Measurements from ENCODE around the gene TEX36. TPM values are rescaled to one million over a fixed set of nuclear protein-coding genes. Genes with fewer than 3 reads are reported as not detected.

The TEX36 gene
- total RNA-seq, 1 experiment from 2014 or later: not detected

DNA sequence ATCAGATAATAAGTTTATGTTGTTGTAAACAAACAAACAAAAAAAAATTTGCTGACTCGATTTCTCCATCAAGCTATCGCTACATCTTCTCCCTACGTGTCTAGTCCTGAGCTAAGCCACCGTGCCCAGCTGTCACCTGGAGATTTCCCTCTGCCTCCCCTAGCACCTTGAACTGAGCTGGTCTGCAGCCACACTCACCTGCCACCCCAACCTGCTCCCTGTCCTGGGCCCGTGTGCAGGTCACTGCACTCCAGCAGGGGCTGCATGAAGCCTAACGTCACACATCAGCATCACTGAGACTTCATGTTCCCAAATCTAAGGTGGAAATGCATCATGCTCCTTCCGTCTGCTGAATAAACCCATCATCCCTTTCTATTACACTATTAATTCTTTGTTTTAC is 44.4 kb downstream of the TEX36 start:
- Histone ChIP-seq H2AK5ac (ENCODE audit: insufficient read length, low read length) (no peak overlapping the region), H3K18ac (ENCODE audit: insufficient read length, low read depth, low read length) (no peak overlapping the region), H4K8ac (replicated peaks; ENCODE audit: insufficient read length, low read depth, low read length) (no peak overlapping the region), H4K91ac (ENCODE audit: insufficient read length, low read depth, low read length) (no peak overlapping the region), H3K4me2 (ENCODE audit: insufficient read depth, insufficient read length, low read length) (no peak overlapping the region), H2BK20ac (ENCODE audit: low read depth, low read length, poor library complexity, severe bottlenecking) (no peak overlapping the region), H2BK15ac (ENCODE audit: low read depth, low read length) (no peak overlapping the region), H3K9ac (ENCODE audit: extremely low read depth, insufficient read length, low read length) (no peak overlapping the region), H3K79me2 (ENCODE audit: insufficient read depth, low read length) (no peaks in the 10 kb centered on the region), H3K9me3 (ENCODE audit: control insufficient read depth, low read depth, low read length) (no peaks in the 10 kb centered on the region), H3T11ph (ENCODE audit: low read length) (no peak overlapping the region), H3K79me1 (ENCODE audit: insufficient read depth, low read depth, low read length, poor library complexity, severe bottlenecking) (no peaks in the 10 kb centered on the region), H4K20me1 (ENCODE audit: control insufficient read depth, insufficient read depth, insufficient read length) (no peaks in the 10 kb centered on the region), H2BK5ac (ENCODE audit: insufficient read length, low read length) (no peak overlapping the region), H3K23me2 (ENCODE audit: insufficient read length, low read depth, low read length, poor library complexity, severe bottlenecking) (no peaks in the 10 kb centered on the region), H4K5ac (ENCODE audit: insufficient read length, low read depth, low read length) (no peak overlapping the region), H3K4ac (ENCODE audit: low read depth, low read length) (no peak overlapping the region), H3K56ac (ENCODE audit: insufficient read length, low read depth, low read length) (no peak overlapping the region), H3K14ac (ENCODE audit: insufficient read depth, low read length) (no peak overlapping the region), H2BK12ac (ENCODE audit: insufficient read length, low read depth, low read length) (no peak overlapping the region), H3K27ac (ENCODE audit: insufficient read length, low read depth, low read length) (no peak overlapping the region), H2BK120ac (ENCODE audit: low read depth, low read length, poor library complexity, severe bottlenecking) (no peak overlapping the region), H2AFZ (ENCODE audit: low read length) (no peak overlapping the region), H3K23ac (ENCODE audit: insufficient read length, low read depth, low read length) (no peak overlapping the region), H3K4me1 (ENCODE audit: insufficient read depth, low read length) (no peaks in the 10 kb centered on the region; the same call in 1 of the 2 replicates), H3K27me3 (ENCODE audit: insufficient read depth, low read length) (no peaks in the 10 kb centered on the region)
- Mint-ChIP-seq H3K27me3 (ENCODE audit: low read depth) (no peaks in the 10 kb centered on the region; the same call in none of the 2 replicates), H3K36me3 (ENCODE audit: insufficient read depth in 1 of 3, low read depth in 3 of 3) (no peaks in the 10 kb centered on the region), H3K9me3 (no peaks in the 10 kb centered on the region), H3K4me1 (peaks cover 11 to 15% of the 10 kb centered on the region in 2 experiments; a peak in 3 of 4 replicates), H3K4me3 (no peak overlapping the region), H3K27ac (peak overlapping the region in 1 of 3 experiments; percentile 9; a peak in 1 of 7 replicates)
- no CpG with 5 or more reads among the region's 7 CpGs for WGBS (ENCODE audit: extremely low coverage, insufficient read length, low lambda C conversion rate)
- no peak for TF ChIP-seq CTCF (conservative IDR thresholded peaks at IDR 0.05)
- no peak for DNase-seq
